Eye (tissue), 1 donor: Measurements from ENCODE around the gene TACC2.
A peak's percentile ranks its signal among the peaks of the same experiment; 100 is the strongest.

ENCODE experiments used
- DNase-seq: peaks from one replicate; pipeline ENCODE4 v3.0.0-alpha.2; 2015

TACC2 gene

DNA sequence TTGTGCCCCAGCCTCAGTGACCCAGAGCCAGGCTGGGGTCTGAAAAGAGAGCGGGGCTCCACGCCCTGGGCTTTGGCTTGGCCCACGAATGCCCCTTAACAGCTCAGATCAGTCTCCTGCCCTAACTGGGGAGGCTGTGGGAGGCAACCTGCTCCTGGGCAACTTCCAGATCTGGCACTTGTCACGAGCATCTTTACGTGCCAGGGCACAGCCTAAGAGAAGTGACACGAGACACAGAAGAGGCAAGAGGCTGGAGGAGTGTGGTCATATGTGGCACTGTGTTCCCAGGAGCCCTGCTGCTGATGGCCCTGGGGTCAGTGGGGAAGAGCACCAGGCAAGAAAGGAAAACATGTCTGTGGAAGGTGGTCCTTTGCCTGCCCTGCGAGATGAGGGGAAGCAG, 184.4 kb downstream of the TACC2 start:
- DNase-seq: no peak

DNA sequence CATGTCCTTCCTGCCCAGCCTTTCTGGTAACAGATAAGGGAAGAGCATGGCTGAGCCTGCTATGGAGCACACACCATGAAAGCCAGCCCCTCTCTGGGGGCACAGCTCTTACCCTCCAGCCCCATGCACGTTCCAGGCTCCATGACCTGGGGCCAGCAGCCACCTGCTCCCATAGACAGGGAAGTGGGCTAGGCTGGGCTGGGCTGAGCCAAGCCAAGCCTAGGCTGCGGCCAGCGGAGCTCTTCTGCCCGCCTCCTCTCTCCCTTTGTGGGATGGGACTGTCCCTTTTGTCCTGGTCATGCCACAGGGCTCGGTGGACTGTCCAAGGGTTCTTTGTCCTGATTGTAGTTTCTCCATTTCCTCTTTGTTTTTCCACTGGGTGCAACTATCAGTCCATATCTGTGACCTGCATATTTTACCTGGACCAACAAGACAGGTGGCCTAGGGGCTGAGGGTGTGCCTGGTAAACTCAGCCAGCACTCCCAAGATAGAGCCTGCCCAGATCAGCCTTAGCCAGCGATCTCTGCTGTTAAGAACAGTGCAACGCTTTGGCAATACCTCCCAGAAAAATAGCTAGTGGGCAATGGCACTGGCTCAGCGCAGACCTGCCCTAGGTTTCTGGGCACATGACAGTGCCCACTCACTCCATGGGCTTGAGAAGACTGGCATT, 184.9 kb downstream of the TACC2 start:
- DNase-seq: no peak

DNA sequence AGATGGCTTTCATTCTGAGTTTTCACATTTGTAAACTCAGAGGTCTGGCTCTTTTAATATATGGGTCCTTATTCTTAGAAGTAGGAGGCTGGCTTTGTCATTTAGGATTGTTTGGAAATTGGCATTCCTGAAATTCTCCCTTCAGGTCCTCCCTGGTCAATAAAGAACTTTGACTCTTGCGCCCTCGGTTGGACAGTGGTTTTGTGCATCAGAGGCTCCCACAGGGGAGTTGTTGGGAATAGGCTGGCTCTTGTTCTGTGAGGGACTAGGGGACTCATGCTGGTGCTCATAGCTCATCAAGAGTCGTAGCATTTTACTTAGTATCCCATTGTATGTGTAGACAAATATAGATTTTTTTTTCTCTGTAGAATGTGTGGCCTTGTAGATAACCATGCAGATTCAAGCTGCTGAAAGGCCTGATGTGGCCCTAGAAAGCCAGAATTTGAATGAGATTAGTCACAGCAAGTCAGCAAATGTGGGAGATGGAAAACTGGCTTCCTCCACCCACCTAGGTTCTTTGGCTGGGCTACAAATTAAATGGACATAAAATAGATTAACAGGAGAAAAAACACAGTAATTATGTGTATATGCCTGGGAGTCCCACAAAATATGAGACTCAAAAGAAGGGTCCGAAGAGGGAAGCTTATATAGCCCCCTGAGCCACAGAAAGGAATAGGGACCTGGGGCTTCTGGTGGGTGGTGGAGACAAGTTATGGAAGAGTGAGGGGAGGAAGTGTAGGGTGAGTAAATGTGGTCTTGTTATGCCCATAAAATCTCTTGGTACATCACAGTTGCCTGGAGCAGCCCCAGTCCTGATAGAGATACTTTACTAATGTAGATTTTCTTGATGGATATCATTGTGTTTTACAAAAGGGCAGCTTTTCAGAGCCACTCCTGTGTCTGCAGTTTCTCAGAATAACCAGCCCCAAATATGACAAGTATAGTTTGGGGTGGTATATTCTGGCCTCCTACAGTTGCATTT, 187.6 kb downstream of the TACC2 start:
- DNase-seq: no peak

DNA sequence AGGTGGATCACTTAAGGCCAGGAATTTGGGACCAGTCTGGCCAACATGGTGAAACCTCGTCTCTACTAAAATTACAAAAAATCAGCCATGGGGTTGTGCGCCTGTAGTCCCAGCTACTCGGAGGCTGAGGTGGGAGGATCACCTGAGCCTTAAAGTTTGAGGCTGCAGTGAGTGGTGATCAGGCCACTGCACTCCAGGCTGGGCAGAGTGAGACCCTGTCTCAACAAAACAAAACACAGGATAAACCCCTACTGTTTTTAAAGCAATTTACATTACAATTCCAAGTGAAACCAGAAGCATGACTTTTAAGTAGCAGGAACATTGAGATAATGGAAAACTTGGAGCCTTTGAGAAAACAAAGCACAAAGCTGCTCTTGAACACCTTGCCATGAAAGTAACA, 189.7 kb downstream of the TACC2 start:
- no peak for DNase-seq

DNA sequence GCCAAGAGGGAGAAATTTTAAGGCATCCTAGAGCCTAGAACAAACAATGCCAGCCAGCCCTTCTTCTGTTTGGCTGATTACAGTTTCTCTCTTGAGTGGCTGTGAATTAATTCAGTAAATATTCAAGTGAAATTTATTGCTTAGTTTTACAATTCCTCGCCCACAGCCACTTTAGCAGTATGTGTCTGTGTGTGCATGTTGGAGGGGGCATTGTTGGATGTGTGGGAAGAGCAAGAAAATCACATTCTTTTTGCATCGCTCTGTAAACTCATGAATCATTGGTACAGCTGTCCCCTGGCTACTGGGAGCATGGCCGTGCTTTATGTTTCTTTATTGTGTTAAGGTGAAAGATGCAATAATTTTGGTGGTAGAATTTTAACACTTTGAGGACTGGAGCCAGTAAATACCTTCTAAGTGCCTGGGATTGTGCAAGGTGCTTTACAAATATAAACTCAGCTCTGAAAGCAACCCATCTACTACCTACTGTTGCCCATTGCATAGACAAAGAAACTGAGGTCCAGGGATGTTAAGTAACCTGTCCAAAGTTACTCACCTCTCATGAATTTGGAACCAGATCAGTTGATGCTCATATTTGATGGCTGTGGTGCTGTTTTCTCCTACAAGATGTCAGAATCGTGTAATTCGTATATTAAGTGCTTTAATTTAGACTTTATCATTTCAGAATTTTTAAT, 192.2 kb downstream of the TACC2 start:
- DNase-seq: no peak

DNA sequence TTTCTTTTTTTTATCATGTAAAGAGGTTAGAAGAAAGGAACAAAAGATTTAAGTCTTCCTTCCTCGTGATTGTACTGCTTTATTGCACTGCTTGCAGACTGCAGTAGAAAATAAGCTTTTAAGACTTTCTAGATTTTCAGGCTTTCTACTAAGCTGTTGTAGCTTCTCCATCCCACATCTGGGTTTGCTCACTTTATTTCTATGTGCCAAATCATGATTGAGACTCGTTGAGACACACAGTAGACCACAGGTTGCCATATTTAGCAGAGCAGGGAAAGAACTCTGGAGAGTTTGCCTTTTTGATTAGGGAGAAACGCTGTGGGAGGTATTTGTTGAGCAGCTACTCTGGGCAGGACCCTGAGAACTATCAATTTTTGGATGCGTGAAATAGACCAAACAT, 192.9 kb downstream of the TACC2 start:
- DNase-seq: peak; percentile 23

DNA sequence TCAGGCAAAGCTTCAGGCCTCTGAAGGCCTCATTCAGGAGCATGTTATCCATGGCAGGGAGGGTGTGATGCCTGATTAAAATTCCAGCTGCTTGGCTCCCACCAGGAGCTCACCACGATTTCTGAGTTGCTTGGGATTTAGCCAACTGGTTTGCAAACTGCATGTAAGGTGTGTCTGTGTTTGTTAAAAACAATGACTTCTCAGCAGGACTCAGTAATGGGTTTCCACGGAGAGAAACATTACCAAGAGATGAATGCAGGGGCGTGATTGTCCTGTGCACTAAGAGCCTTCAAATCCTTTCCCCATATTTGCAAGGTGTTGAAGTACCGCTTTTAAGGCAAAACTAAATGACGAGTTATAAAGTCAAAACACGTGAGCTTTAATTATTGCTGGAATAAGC, 193.3 kb downstream of the TACC2 start:
- no peak for DNase-seq

DNA sequence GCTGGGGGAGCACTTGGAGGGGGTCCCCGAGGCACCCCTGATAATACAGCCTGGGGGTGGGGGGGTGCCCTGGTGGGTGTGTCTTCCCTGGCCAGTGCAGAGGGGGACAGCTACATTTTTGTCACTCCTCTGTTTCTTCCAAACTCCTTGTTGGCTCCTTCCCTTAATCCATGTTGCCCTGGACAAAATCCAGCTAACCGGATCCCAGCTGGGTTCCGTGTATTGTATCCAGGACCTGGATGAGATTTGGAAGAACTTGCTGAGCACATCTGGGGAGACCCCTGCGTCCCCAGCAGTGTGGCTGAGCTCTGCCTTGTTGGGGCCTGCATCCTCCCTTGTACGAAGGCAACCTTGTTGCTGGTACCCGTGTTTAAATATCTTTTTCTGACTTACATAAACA, 195.3 kb downstream of the TACC2 start:
- no peak for DNase-seq

DNA sequence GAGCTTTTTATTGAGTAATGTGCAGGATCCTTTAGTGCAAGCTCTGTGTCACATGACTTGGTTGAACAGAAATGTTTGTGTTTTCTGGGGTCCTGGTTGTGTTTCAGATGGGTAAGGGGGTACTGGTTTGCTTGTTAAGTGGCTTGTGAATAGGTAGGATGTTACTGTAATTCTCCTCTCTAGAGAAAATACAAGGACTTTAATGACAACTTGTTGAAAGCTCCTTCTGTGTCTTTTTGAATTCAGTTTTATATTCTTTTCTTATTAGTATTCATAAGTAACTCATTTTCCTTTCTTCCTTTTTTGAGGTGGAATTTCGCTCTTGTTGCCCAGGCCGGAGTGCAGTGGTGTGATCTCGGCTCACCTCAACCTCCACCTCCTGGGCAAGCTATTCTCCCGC, 196.7 kb downstream of the TACC2 start:
- DNase-seq: no peak

DNA sequence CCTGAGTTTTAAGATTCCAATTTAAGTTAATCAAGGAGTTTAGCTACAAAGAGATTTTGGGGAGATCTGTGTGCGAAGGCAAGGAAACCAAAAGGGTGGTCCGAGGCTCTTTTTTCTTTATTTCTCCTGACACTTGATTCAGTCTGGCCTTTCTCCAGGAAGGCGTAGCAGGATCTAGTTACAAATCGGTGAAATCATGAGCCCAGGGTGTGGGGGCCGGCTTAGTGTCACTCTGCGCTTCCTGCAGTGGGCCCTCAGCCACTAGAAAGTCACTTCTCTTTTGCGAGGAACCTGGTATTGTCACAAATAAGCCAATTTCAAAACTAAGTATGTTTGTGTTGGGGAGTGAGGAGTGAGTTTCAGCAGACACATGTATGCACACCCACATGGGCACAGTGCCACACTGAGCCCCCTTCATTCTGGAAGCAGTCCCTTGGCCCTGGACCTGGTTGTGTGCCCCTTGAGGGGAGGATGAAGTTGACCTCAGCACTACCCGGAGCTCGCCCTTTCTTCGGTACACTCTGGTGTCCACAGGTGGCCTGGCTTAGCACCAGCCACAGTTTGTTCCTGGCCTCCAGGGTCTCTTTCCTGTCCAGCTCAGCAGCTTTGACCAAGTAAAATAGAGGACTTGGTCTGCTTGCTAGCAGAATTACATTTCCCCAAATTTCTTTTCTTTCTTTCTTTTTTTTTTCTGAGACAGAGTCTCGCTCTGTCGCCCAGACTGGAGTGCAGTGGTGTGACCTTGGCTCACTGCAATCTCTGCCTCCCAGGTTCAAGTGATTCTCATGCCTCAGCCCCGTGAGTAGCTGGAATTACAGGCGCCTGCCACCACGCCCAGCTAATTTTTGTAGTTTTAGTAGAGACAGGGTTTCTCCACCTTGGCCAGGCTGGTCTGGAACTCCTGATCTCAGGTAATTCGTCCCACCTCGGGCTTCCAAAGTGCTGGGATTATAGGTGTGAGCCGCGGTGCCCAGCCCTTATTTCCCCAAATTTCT, 198.2 kb downstream of the TACC2 start:
- DNase-seq: peak; percentile 25

DNA sequence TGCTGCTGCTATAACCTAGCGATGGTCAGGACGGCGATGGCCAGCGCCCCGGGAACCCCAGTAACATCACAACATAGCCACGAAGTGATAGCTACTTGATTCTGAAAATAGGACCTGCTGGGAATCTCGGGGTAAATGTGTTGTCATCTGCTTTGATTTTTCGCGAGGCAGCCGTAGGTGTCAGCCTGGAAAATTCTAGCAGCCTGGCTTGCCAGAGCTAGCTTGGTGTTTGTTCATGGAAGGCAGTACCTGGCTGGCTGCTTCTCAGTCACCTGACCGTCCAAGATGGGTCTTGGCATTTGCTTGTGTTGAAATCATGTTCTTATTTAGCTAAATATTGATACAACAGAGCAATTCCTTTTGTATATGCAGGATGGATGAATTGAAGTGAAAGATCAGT, 199.7 kb downstream of the TACC2 start:
- no peak for DNase-seq

DNA sequence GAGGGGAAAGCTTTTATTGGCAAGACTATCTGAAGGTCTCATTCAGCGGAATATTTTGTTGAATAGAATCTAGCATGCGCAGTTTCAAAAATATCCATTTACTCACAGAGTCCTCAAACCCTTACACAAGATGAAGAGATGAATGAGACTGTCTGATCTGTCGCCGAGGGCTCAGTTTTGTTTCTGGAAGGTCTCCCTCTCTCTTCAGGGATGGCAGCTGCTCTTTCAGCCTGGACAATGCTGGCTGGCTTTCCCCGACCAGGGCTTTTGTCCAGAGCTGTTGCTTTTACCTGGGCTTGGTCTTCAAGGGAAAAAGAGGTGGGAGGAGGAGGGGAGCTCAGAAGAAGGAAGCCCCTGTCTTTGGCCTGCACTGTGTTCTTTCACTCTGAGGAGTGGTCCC, 200.2 kb downstream of the TACC2 start:
- DNase-seq: no peak

DNA sequence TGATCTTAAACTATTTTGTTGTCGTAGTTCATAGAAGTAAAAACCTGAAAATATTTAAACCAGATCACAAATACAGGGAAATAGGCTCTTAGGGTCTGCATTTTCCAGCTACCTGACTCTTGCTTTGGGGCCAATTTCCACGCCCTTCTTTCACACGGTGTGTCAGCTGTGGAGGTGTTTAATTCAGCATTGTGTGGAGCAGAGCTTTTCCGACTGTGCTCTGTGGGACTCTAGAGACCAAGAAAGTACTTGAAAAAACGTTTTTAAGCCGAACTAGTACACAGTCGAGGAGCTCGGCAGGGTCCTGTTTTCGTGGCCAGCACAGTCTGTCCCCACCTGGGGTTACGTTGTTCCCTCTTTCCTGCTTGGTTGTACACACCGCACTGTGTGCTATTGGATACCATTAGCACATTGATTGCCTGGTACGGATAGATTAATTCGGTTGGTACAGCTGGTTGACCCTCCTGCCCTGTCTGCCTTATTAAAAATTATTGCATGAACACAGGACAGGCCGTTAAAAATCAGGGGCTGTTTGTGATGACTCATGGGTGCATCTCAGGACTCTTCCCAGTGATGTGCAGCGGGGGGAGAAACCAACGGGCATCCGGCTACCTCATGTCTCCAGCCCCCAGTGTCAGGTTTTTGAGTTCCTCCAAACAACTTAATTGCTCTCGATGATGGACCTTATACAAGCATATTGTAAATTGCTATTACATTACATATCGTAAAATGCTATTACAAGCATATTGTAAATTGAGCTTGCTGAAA, 201.4 kb downstream of the TACC2 start:
- peak; percentile 33 for DNase-seq

DNA sequence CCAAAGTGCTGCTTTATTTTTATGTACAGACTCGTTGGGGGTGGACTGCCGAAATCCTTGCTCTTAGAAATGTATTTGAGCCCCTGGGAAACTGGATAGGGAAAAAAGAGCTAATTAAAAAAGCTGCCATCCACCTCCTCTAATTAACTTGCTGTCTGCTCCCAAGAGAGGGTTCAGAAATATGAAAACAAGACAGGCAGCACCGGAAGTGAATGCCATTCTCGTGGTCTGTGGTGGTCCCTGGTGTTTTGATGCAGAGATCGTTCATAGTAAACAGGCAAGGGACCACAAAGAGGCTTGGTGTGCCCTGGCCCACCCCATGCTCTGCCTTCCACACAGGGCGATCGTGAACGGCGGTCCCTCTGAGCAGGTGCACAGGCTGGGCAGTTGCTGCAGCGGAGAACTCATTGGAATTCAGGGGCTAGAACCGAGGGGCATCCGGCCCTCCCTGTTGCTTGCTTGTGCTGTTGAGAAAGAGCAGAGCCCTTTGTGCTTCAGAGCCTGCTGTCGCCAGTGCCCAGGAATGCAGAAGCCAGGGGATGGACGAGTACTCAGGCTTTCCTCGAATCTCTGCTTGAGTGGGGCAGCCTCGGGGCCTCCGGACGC, 203.1 kb downstream of the TACC2 start:
- peak; percentile 83 for DNase-seq

DNA sequence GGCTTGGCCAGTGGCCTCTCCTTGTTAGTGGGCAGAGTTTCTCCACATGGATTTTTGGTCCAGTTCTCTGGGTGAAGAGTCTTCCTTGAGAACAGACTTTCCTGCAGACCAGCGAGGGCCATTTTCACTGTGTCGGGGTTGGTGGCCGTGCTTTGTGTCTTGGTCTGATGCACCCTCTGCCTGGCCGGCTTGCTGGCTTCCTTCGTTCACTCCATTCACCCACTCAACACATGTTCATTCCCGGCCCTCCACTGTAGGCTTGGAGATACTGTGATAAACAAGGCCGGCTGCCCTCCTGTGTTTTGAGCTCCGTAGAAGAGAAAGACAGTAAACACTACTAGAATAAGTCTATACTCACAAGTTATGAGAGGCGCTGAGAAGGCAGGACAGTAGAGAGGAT, 205.3 kb downstream of the TACC2 start:
- no peak for DNase-seq

DNA sequence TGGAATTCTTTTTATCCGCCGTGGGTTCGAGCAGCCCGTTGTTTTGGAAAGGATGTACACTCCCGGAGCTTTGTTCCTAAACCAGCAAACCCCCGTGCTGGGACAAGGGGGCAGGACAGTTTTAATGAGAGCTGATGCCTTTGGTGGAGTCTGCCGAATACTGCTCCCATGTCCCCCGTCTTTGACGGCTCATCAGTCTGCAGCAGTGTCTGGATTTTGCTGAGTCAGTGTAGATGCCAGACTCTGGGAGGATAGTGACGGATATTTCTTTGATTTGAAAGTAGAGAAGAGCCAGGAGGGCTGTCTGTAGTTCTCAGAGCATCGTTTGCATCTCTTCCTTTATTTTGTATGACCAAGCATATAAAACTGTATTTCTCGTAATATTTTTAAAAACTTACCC, 207.3 kb downstream of the TACC2 start:
- DNase-seq: no peak

DNA sequence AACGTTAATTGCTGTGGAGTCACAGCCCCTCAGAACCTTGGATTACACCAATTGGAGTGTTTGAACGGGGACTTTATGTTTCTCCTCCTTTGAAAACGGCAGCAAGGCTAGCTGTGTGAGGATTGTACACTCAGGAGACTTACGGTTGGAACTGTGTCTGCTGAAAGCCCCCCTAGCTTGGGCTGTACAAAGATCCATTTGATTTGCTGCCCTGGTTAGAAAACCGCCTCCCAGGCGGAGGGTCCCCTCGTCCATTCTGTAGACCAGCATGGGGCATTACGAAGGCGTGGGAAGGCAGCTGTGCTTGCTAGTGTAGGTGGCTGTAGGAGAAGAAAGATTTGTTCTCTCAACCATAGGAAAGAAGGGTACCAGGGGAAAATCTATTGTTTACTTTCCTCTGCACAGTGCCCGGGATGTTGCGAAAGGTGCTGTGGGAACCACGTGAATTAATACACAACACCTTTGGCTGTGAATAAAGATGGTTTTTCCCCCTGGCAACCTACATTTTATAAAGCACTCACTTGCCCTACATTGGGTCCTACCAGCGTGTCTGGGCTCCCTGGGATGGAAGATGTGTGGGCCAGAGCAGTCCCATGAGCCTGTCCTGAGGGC, 208.8 kb downstream of the TACC2 start:
- peak; percentile 80 for DNase-seq

DNA sequence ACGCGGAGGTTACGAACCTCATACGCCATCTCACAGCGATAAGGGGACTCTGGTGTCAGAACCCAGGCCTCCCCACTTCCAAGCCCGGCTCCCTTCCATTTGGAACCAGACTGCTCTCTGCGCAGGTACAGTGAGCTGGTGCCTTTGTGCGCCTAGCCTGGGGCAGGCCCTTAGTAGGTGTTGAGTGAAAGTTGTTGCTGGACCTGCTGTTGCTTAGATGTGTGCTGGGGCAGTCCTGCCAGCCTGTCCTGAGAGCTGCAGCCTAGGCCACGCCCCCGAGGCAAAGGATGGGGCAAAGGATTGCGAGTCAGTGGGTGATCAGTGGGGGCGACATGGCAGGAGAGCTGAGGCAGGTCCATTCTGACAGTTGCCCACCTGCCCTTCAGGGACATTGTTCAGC, 209.7 kb downstream of the TACC2 start:
- DNase-seq: no peak

DNA sequence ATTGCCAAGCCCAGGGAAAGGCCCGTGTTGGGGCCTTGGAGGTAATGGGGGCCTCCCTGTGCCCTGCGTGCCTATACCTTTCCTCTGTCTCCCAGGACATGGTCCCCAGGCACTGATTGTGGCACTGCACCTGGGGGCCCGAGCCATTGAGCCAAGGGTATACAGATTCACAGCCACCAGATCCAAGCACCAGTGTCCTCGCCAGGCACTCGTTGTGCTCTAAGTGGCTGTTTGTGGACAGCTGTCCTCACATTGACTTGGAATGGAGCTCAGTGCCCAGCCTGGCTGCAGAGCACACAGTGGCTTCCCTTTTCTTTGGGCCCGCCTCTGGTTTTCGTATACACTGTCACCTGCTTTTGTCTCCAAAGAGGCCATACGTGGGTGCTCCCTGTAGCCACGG, 210.1 kb downstream of the TACC2 start:
- DNase-seq: no peak

DNA sequence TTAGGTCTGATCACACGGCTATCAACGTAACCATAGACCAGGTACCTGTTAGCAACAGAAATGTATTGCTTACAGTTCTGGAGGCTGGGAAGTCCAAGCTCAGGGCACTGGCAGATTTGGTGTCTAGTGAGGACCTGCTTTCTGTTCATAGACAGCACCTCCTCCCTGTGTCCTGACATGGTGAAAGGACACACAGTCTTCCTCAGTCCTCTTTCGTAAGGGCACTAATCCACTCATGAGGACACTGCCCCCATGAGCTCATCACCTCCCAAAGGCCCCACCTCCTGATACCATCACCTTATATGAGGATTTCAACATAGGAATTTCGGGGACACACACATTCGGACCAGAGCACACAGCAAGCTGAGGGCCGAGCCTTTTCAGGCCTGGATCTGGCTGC, 210.7 kb downstream of the TACC2 start:
- no peak for DNase-seq

DNA sequence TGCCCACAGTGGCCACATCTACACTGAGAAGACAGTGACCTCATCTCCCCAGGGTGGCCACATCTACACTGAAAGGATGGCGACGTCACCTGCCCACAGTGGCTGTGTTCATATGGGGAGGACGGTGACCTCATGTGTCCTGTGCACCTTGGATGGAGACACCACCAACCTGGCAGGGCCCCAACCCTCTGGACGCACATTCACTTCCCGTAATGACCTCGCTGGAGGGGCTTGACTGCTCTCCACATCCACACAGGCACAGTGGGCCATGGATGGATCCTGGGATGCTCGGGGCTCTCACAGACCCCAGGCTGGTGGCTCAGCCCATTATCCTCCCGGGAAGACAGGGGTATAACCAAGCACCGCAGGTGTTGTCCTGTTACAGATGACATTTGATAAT, 212.4 kb downstream of the TACC2 start:
- no peak for DNase-seq
